ENCODE measurements around the gene INTS3. TPM values are rescaled to one million over a fixed set of nuclear protein-coding genes. Genes with fewer than 3 reads are reported as not detected.

Gene INTS3
- total and polyA plus RNA-seq, 2 of the 8 experiments (the other 6 are each of a cell fraction or from before 2014, with no cell fraction given), result 66.8 to 93.2 TPM

DNA sequence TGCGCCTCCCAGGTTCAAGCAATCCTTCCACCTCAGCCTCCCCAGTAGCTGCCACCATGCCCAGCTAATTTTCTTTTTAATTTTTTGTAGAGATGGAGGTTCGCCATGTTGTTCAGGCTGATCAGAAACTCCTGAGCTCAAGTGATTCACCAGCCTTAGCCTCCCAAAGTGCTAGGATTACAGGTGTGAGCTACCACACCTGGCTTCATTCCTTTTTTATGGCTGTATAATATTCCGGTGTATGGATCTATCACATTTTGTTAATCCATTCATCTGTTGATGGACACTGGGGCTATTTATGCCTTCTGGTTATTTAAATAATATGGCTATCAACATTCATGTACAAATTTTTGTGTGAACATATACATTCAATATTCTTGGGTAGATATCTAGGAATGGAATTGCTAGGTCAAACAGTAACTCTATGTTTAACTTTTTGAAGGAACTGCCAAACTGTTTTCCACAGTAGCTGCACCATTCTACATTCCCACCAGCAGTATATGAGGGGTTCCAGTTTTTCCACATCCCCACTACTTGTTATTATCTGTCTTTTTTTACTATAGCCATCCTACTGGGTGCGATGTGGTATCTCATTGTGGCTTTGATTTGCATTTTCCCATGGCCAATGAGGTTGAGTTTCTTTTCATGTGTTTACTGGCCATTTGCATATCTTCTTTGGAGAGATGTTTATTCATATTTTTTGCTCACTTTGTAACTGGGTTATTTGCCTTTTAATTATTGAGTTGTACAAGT lies 58.4 kb downstream of the INTS3 start:
- no peaks in the 10 kb centered on the region; a peak in 1 of 7 replicates for H3K27me3 ChIP-seq (replicated peaks in 1 of 4; ENCODE audit: control insufficient read depth in 3 of 4, extremely low read depth in 1 of 4, insufficient read depth in 3 of 4, low read length in 3 of 4)
- H4K91ac ChIP-seq (replicated peaks; ENCODE audit: insufficient read length, low read length), result no peak overlapping the region
- H4K5ac ChIP-seq (ENCODE audit: insufficient read length, low read depth, low read length), result no peak overlapping the region
- no peak overlapping the region for H3K4me2 ChIP-seq (ENCODE audit: insufficient read depth in 1 of 2, low read depth in 2 of 2, low read length in 2 of 2)
- H3K9me3 ChIP-seq (ENCODE audit: insufficient read depth in 2 of 2, low read depth in 1 of 2, low read length in 1 of 2), result no peaks in the 10 kb centered on the region
- peaks cover 0 to 2% (median 0%) of the 10 kb centered on the region in 4 experiments; a peak in 3 of 7 replicates for H3K4me1 ChIP-seq (replicated peaks in 1 of 4; ENCODE audit: control insufficient read depth in 3 of 4, insufficient read depth in 4 of 4, low read length in 3 of 4)
- ChIA-PET POLR2A (ENCODE audit: partially characterized antibody) (interaction anchor here (1.1 to 3.2 kb wide), 4 partner anchors 9 to 205 kb away, joined by 3 to 17 read pairs (median 4); partner anchors contain the start of gene RPS27), CTCF (ENCODE audit: partially characterized antibody) (interaction anchor here (0.5 to 1.8 kb wide), 3 partner anchors 11 to 83 kb away, joined by 3 to 17 read pairs (median 5); no protein-coding TSS in a partner anchor)
- H2BK5ac ChIP-seq (ENCODE audit: low read depth, low read length), result no peak overlapping the region
- H3K23ac ChIP-seq (ENCODE audit: insufficient read length), result no peak overlapping the region
- no peak overlapping the region for H4K8ac ChIP-seq (ENCODE audit: extremely low read depth, insufficient read depth, low read length)
- no peaks in the 10 kb centered on the region; the same call in 1 of the 2 replicates for H3K23me2 ChIP-seq (ENCODE audit: low read depth, low read length)
- no peak overlapping the region for H2BK12ac ChIP-seq (ENCODE audit: low read depth, low read length)
- H4K20me1 ChIP-seq (replicated peaks in 1 of 2; ENCODE audit: control insufficient read depth in 1 of 2, insufficient read depth in 2 of 2, low read length in 2 of 2), result no peaks in the 10 kb centered on the region
- DNase-seq (ENCODE audit: low read depth in 1 of 2, low spot score in 2 of 2) (no peak), FAIRE-seq (no peak)
- no peak overlapping the region for H3K4me3 ChIP-seq (ENCODE audit: extremely low read depth in 1 of 4, insufficient read depth in 2 of 4, low read depth in 3 of 4, low read length in 4 of 4)
- H3K56ac ChIP-seq (replicated peaks; ENCODE audit: insufficient read length, low read depth, low read length), result no peak overlapping the region
- no peak overlapping the region for H3K4ac ChIP-seq (replicated peaks; ENCODE audit: insufficient read length, low read depth, low read length)
- H3K9ac ChIP-seq (replicated peaks in 1 of 4; ENCODE audit: extremely low read depth in 1 of 4, low read depth in 3 of 4, low read length in 3 of 4), result no peak overlapping the region
- no peak overlapping the region for H3K18ac ChIP-seq (ENCODE audit: extremely low read depth, low read length)
- H3K36me3 ChIP-seq (ENCODE audit: control insufficient read depth in 2 of 4, insufficient read depth in 4 of 4, low read length in 3 of 4), result no peaks in the 10 kb centered on the region
- WGBS, 2 experiments (ENCODE audit: extremely low coverage in 1 of 2, insufficient coverage in 1 of 2, insufficient read length in 1 of 2, insufficient replicate concordance in 2 of 2, low coverage in 1 of 2, low lambda C conversion rate in 2 of 2, missing lambda C conversion rate in 1 of 2), result 92% methylated on average over 4 of the region's 4 CpGs; no CpG with 5 or more reads in 1 of the 2 experiments
- no peak overlapping the region for H3K14ac ChIP-seq (ENCODE audit: insufficient read length)
- no peaks in the 10 kb centered on the region for H3K79me2 ChIP-seq (ENCODE audit: control insufficient read depth in 1 of 2, insufficient read depth in 2 of 2, low read length in 2 of 2)
- no peak overlapping the region for H2AK5ac ChIP-seq (ENCODE audit: low read depth, low read length)
- no peak overlapping the region for H3K27ac ChIP-seq (ENCODE audit: low read depth, low read length)
- H2BK15ac ChIP-seq (ENCODE audit: low read length), result no peak overlapping the region
- no peak overlapping the region for H2BK120ac ChIP-seq (replicated peaks; ENCODE audit: low read depth, low read length)
- H2AFZ ChIP-seq (ENCODE audit: low read length), result no peak overlapping the region
- no peaks in the 10 kb centered on the region for H3K79me1 ChIP-seq (ENCODE audit: low read depth, low read length)
- no peak overlapping the region for H2BK20ac ChIP-seq (ENCODE audit: low read length)
- TF ChIP-seq POLR2A (IDR thresholded peaks at IDR 0.05; ENCODE audit: control extremely low read depth in 1 of 2, low read depth in 2 of 2, low read length in 2 of 2) (no peak), RFX5 (IDR thresholded peaks at IDR 0.05; ENCODE audit: borderline replicate concordance, low read depth, low read length) (no peak), SP4 (IDR thresholded peaks at IDR 0.05; ENCODE audit: low read length) (no peak), SP1 (IDR thresholded peaks at IDR 0.05; ENCODE audit: low read depth, low read length) (no peak), CREB1 (IDR thresholded peaks at IDR 0.05) (no peak), JUN (IDR thresholded peaks at IDR 0.05; ENCODE audit: low read depth, low read length) (no peak), KDM1A (IDR thresholded peaks at IDR 0.05; ENCODE audit: borderline replicate concordance, low read length) (0 out of 2 replicates have a peak, but pooled peaks have one; percentile 67), NRF1 (IDR thresholded peaks at IDR 0.05; ENCODE audit: low read depth, low read length) (no peak), BACH1 (IDR thresholded peaks at IDR 0.05; ENCODE audit: low read length) (no peak)

All from H1 (cell line).